Measurements from ENCODE around the gene RAB20.

DNA sequence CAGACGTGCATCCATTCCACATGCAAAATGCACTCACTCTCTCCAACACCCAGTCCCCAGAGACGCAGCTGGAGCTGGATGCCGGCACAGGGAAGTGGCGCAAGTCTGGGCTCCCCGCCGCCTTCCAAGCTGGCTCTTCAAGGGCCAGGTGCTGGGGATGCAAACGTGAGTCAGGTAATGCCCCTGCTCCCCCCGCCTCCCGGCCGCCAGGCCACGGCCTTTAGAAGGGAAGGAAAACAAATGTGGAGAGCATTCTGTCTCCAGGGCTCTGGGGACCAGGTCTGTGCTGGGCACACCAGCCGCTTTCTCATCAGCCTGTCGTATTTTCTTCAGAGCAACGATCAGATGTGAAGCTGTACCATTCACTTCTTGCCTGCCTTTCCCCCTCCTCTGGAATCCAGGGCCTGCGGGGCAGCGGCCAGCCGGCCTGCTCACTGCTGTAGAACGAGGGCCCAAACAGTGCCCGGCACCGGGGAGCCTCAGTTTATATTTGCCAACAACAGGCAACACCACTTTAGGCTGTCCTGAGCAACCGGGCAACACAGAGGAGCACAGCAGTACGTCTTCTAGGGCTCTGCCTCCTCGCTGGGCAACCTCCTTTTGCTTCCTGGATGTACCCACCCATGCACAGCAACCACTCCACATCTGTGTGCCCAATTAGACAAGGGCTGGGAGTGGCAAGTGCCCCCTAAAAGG lies 3.8 kb downstream of the RAB20 start:
- TF ChIP-seq, protein P1, sequence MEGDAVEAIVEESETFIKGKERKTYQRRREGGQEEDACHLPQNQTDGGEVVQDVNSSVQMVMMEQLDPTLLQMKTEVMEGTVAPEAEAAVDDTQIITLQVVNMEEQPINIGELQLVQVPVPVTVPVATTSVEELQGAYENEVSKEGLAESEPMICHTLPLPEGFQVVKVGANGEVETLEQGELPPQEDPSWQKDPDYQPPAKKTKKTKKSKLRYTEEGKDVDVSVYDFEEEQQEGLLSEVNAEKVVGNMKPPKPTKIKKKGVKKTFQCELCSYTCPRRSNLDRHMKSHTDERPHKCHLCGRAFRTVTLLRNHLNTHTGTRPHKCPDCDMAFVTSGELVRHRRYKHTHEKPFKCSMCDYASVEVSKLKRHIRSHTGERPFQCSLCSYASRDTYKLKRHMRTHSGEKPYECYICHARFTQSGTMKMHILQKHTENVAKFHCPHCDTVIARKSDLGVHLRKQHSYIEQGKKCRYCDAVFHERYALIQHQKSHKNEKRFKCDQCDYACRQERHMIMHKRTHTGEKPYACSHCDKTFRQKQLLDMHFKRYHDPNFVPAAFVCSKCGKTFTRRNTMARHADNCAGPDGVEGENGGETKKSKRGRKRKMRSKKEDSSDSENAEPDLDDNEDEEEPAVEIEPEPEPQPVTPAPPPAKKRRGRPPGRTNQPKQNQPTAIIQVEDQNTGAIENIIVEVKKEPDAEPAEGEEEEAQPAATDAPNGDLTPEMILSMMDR (IDR thresholded peaks at IDR 0.05 in 8 of 11, conservative IDR thresholded peaks at IDR 0.05 in 3 of 11): no peak
- TF ChIP-seq POLR2AphosphoS5 (IDR thresholded peaks at IDR 0.05): peak in 2 of 3 donors; percentile 18 to 58
- TF ChIP-seq POLR2A (IDR thresholded peaks at IDR 0.05): no peak

Data from spleen (tissue), 7 donors.